Measurements from ENCODE around the gene FUT8. TPM values are rescaled to one million over a fixed set of nuclear protein-coding genes. Genes with fewer than 3 reads are reported as not detected.
A peak's percentile ranks its signal among the peaks of the same experiment; 100 is the strongest.

FUT8 gene
- total and polyA plus RNA-seq, 2 donors (not counting 1 experiment from before 2014, with no cell fraction given) = 13.2 to 91.8 TPM

DNA sequence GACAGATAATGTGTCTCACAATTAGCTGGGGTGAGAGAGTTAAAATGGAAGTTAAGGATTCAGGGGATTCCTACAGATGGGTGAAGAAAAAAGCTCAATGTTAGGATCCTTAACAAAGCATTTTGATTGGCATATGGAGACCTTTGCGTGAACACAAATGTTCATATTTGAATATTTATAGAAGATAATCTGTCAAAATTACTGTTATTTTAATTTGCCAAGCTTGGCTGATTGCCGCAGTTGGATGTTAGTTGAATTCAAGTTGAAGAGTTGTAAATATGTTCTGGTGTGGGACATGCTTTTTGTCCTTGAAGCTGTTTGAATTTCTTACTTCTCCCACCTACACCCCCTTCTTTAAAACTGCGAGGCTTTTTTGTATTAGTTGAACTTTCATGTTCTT lies 91.2 kb downstream of the FUT8 start:
- Histone ChIP-seq H3K27ac (ENCODE audit: low read length in 2 of 2) (no peak overlapping the region), H3K4me2 (replicated peaks; ENCODE audit: low read depth, low read length, poor library complexity, severe bottlenecking) (no peak overlapping the region), H3K4me3 (ENCODE audit: control extremely low read depth in 1 of 5, extremely low read depth in 1 of 5, insufficient read depth in 1 of 5, low read depth in 2 of 5, low read length in 4 of 5) (no peak overlapping the region), H3K9me3 (ENCODE audit: control extremely low read depth in 1 of 3, control insufficient read depth in 2 of 3, insufficient read depth in 1 of 3, low read length in 2 of 3) (no peaks in the 10 kb centered on the region), H3K4me1 (ENCODE audit: control insufficient read depth in 2 of 2, insufficient read depth in 2 of 2, low read length in 2 of 2) (peaks cover 0 to 8% of the 10 kb centered on the region in 2 donors), H3K79me2 (ENCODE audit: control insufficient read depth, insufficient read depth, low read length) (peaks cover 86% of the 10 kb centered on the region), H4K20me1 (ENCODE audit: control insufficient read depth, insufficient read depth, low read length, poor library complexity, severe bottlenecking) (peaks cover 5% of the 10 kb centered on the region), H2AFZ (ENCODE audit: insufficient read depth, low read depth, low read length, poor library complexity, severe bottlenecking) (no peak overlapping the region), H3K36me3 (replicated peaks in 1 of 2; ENCODE audit: control extremely low read depth in 1 of 2, control insufficient read depth in 1 of 2, extremely low read depth in 1 of 2, insufficient read depth in 2 of 2, low read length in 1 of 2) (peaks cover 0 to 1% of the 10 kb centered on the region in 2 experiments), H3K9ac (ENCODE audit: low read length) (no peak overlapping the region), H3K27me3 (replicated peaks in 1 of 4; ENCODE audit: control extremely low read depth in 1 of 4, control insufficient read depth in 3 of 4, insufficient read depth in 4 of 4, low read length in 3 of 4) (no peaks in the 10 kb centered on the region)
- DNase-seq = no peak
- ChIA-PET POLR2A (no interaction called here), CTCF (interaction anchor here (1.2 kb wide), 1 partner anchor 89 kb away, joined by 3 read pairs; no protein-coding TSS in a partner anchor)
- ATAC-seq (ENCODE audit: low read depth) = no peak
- peaks cover 4% of the 10 kb centered on the region for H3K9me3 Mint-ChIP-seq (ENCODE audit: insufficient read depth)
- TF ChIP-seq, protein P1, sequence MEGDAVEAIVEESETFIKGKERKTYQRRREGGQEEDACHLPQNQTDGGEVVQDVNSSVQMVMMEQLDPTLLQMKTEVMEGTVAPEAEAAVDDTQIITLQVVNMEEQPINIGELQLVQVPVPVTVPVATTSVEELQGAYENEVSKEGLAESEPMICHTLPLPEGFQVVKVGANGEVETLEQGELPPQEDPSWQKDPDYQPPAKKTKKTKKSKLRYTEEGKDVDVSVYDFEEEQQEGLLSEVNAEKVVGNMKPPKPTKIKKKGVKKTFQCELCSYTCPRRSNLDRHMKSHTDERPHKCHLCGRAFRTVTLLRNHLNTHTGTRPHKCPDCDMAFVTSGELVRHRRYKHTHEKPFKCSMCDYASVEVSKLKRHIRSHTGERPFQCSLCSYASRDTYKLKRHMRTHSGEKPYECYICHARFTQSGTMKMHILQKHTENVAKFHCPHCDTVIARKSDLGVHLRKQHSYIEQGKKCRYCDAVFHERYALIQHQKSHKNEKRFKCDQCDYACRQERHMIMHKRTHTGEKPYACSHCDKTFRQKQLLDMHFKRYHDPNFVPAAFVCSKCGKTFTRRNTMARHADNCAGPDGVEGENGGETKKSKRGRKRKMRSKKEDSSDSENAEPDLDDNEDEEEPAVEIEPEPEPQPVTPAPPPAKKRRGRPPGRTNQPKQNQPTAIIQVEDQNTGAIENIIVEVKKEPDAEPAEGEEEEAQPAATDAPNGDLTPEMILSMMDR (IDR thresholded peaks at IDR 0.05) = no peak
- TF ChIP-seq EZH2 (IDR thresholded peaks at IDR 0.05; ENCODE audit: borderline replicate concordance, insufficient read depth, low read depth, low read length, poor library complexity, severe bottlenecking) = no peak
- H3K27me3 Mint-ChIP-seq = no peaks in the 10 kb centered on the region
- H3K27ac Mint-ChIP-seq = peak overlapping the region; percentile 28
- intact Hi-C loops (cut with micrococcal nuclease) = no loop called here
- no CpG with 5 or more reads among the region's 3 CpGs for WGBS (ENCODE audit: insufficient coverage)
- H3K4me1 Mint-ChIP-seq = peaks cover 51% of the 10 kb centered on the region
- H3K4me3 Mint-ChIP-seq = no peak overlapping the region

DNA sequence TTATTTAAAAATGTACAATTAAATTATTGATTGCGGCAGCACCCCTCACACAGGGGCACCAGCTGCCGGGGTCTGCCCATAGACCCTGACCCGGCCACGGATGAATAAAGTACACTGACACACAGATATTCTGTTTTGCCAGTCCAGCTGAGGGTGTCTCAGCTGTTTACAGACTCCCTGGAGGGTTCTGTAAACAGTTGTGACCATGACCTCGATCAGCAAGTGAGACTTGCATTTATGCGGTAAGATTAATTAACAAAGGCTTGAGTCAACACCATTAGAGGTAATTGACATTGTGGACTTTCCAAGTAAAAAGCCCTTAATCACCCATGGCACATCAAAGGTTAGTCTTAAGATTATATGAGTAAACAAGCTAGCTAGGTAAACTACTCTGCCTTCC lies 94.3 kb downstream of the FUT8 start:
- H2AFZ ChIP-seq (ENCODE audit: insufficient read depth, low read depth, low read length, poor library complexity, severe bottlenecking) = no peak overlapping the region
- no peak overlapping the region for H3K27ac ChIP-seq (ENCODE audit: low read length in 2 of 2)
- no peaks in the 10 kb centered on the region for H4K20me1 ChIP-seq (ENCODE audit: control insufficient read depth, insufficient read depth, low read length, poor library complexity, severe bottlenecking)
- no peak overlapping the region for H3K4me3 ChIP-seq (ENCODE audit: control extremely low read depth in 1 of 5, extremely low read depth in 1 of 5, insufficient read depth in 1 of 5, low read depth in 2 of 5, low read length in 4 of 5)
- DNase-seq (no peak), ATAC-seq (ENCODE audit: low read depth) (no peak)
- ChIA-PET POLR2A (no interaction called here), CTCF (interaction anchor here (0.6 kb wide), 1 partner anchor 9 kb away, joined by 3 read pairs; no protein-coding TSS in a partner anchor)
- H3K4me2 ChIP-seq (replicated peaks; ENCODE audit: low read depth, low read length, poor library complexity, severe bottlenecking) = no peak overlapping the region
- H3K27me3 ChIP-seq (replicated peaks in 1 of 4; ENCODE audit: control extremely low read depth in 1 of 4, control insufficient read depth in 3 of 4, insufficient read depth in 4 of 4, low read length in 3 of 4) = no peaks in the 10 kb centered on the region
- Mint-ChIP-seq H3K4me1 (peaks cover 46% of the 10 kb centered on the region), H3K27ac (no peak overlapping the region), H3K4me3 (no peak overlapping the region), H3K27me3 (no peaks in the 10 kb centered on the region), H3K9me3 (ENCODE audit: insufficient read depth) (peaks cover 4% of the 10 kb centered on the region)
- H3K4me1 ChIP-seq (ENCODE audit: control insufficient read depth in 2 of 2, insufficient read depth in 2 of 2, low read length in 2 of 2) = no peaks in the 10 kb centered on the region
- H3K36me3 ChIP-seq (replicated peaks in 1 of 2; ENCODE audit: control extremely low read depth in 1 of 2, control insufficient read depth in 1 of 2, extremely low read depth in 1 of 2, insufficient read depth in 2 of 2, low read length in 1 of 2) = peaks cover 0 to 1% of the 10 kb centered on the region in 2 experiments
- peaks cover 86% of the 10 kb centered on the region for H3K79me2 ChIP-seq (ENCODE audit: control insufficient read depth, insufficient read depth, low read length)
- 93% methylated on average over 3 of the region's 6 CpGs for WGBS (ENCODE audit: insufficient coverage)
- TF ChIP-seq EZH2 (IDR thresholded peaks at IDR 0.05; ENCODE audit: borderline replicate concordance, insufficient read depth, low read depth, low read length, poor library complexity, severe bottlenecking) = no peak
- TF ChIP-seq, protein P1 (IDR thresholded peaks at IDR 0.05) = no peak
- no peak overlapping the region for H3K9ac ChIP-seq (ENCODE audit: low read length)
- H3K9me3 ChIP-seq (ENCODE audit: control extremely low read depth in 1 of 3, control insufficient read depth in 2 of 3, insufficient read depth in 1 of 3, low read length in 2 of 3) = peaks cover 0 to 7% (median 4%) of the 10 kb centered on the region in 3 donors
- intact Hi-C loops (cut with micrococcal nuclease) = no loop called here
